H9 (cell line): ENCODE measurements around the gene FN1. TPM values are rescaled to one million over a fixed set of nuclear protein-coding genes. Genes with fewer than 3 reads are reported as not detected.

Source experiments
- DNase-seq: peaks from one replicate; pipeline ENCODE4 v3.0.0-alpha.2; 2017
- H2AFZ ChIP-seq: one replicate; pipeline ENCODE4 v1.6.1; 2013; ENCODE audit warnings: mild to moderate bottlenecking, low read length, control low read depth, moderate library complexity
- H2AK5ac ChIP-seq: 2 replicates; pipeline ENCODE4 v1.6.1; 2013; ENCODE audit warnings: low read length, control low read depth, mixed read lengths; ENCODE audit not compliant: insufficient read length
- H2BK120ac ChIP-seq: one replicate; pipeline ENCODE4 v1.6.1; 2013; ENCODE audit warnings: low read depth, mild to moderate bottlenecking, low read length, control low read depth, inconsistent platforms; ENCODE audit not compliant: poor library complexity, severe bottlenecking
- H2BK12ac ChIP-seq: 2 replicates; pipeline ENCODE4 v1.6.1; 2013; ENCODE audit warnings: low read length, control low read depth, mixed read lengths, low read depth; ENCODE audit not compliant: insufficient read length
- H2BK15ac ChIP-seq: 2 replicates; pipeline ENCODE4 v1.6.1; 2013; ENCODE audit warnings: low read depth, low read length, control low read depth
- H2BK20ac ChIP-seq: one replicate; pipeline ENCODE4 v1.6.1; 2013; ENCODE audit warnings: low read depth, mild to moderate bottlenecking, low read length, control low read depth, inconsistent platforms; ENCODE audit not compliant: poor library complexity, severe bottlenecking
- H2BK5ac ChIP-seq: 2 replicates; pipeline ENCODE4 v1.6.1; 2013; ENCODE audit warnings: low read length, control low read depth, mixed read lengths; ENCODE audit not compliant: insufficient read length
- H3K14ac ChIP-seq: 2 replicates; pipeline ENCODE4 v1.6.1; 2013; ENCODE audit warnings: low read length, control low read depth; ENCODE audit not compliant: insufficient read depth
- H3K18ac ChIP-seq: 2 replicates; pipeline ENCODE4 v1.6.1; 2013; ENCODE audit warnings: low read depth, mild to moderate bottlenecking, mixed read lengths, low read length, control low read depth; ENCODE audit not compliant: insufficient read length
- H3K23ac ChIP-seq: 2 replicates; pipeline ENCODE4 v1.6.1; 2013; ENCODE audit warnings: low read length, control low read depth, mixed read lengths, low read depth; ENCODE audit not compliant: insufficient read length
- H3K23me2 ChIP-seq: 2 replicates; pipeline ENCODE4 v1.6.1; 2013; ENCODE audit warnings: low read depth, mild to moderate bottlenecking, mixed read lengths, low read length, control low read depth; ENCODE audit not compliant: insufficient read length, poor library complexity, severe bottlenecking
- H3K27ac ChIP-seq: 2 replicates; pipeline ENCODE4 v1.5.1; 2013; ENCODE audit warnings: low read length, control low read depth, mixed read lengths, low read depth; ENCODE audit not compliant: insufficient read length
- H3K27me3 ChIP-seq: 2 replicates; pipeline ENCODE4 v1.6.1; 2013; ENCODE audit warnings: low read length, control low read depth, inconsistent platforms; ENCODE audit not compliant: insufficient read depth
- H3K4ac ChIP-seq: 2 replicates; pipeline ENCODE4 v1.6.1; 2013; ENCODE audit warnings: low read depth, mild to moderate bottlenecking, control low read depth, inconsistent platforms, low read length, moderate library complexity
- H3K4me1 ChIP-seq: 2 replicates; pipeline ENCODE4 v1.6.1; 2013; ENCODE audit warnings: low read length, control low read depth, inconsistent platforms; ENCODE audit not compliant: insufficient read depth
- H3K4me2 ChIP-seq: 2 replicates; pipeline ENCODE4 v1.6.1; 2013; ENCODE audit warnings: low read length, control low read depth, mixed read lengths; ENCODE audit not compliant: insufficient read length, insufficient read depth
- H3K56ac ChIP-seq: 2 replicates; pipeline ENCODE4 v1.6.1; 2013; ENCODE audit warnings: low read depth, mild to moderate bottlenecking, mixed read lengths, low read length, control low read depth; ENCODE audit not compliant: insufficient read length
- H3K79me1 ChIP-seq: 2 replicates; pipeline ENCODE4 v1.6.1; 2013; ENCODE audit warnings: low read depth, mild to moderate bottlenecking, moderate library complexity, low read length, control low read depth, inconsistent platforms; ENCODE audit not compliant: insufficient read depth, poor library complexity, severe bottlenecking
- H3K79me2 ChIP-seq: 2 replicates; pipeline ENCODE4 v1.6.1; 2013; ENCODE audit warnings: low read length, control low read depth, inconsistent platforms; ENCODE audit not compliant: insufficient read depth
- H3K9ac ChIP-seq: 2 replicates; pipeline ENCODE4 v1.6.1; 2013; ENCODE audit warnings: low read length, control low read depth, mixed read lengths; ENCODE audit not compliant: insufficient read length; ENCODE audit errors: extremely low read depth
- H3K9me3 ChIP-seq: one replicate; pipeline ENCODE4 v1.6.1; 2013; ENCODE audit warnings: low read depth, low read length, inconsistent platforms; ENCODE audit not compliant: control insufficient read depth
- H3T11ph ChIP-seq: one replicate; pipeline ENCODE4 v1.6.1; 2013; ENCODE audit warnings: mild to moderate bottlenecking, low read length, control low read depth, inconsistent platforms
- H4K20me1 ChIP-seq: one replicate; pipeline ENCODE4 v1.6.1; 2013; ENCODE audit not compliant: control insufficient read depth, insufficient read length, insufficient read depth
- H4K5ac ChIP-seq: 2 replicates; pipeline ENCODE4 v1.6.1; 2013; ENCODE audit warnings: low read depth, mild to moderate bottlenecking, mixed read lengths, low read length, control low read depth; ENCODE audit not compliant: insufficient read length
- H4K8ac ChIP-seq: replicated peaks from 2 replicates; pipeline ENCODE4 v1.6.1; 2013; ENCODE audit warnings: low read length, control low read depth, mixed read lengths, low read depth; ENCODE audit not compliant: insufficient read length
- H4K91ac ChIP-seq: 2 replicates; pipeline ENCODE4 v1.6.1; 2013; ENCODE audit warnings: low read depth, mild to moderate bottlenecking, moderate library complexity, mixed read lengths, low read length, control low read depth; ENCODE audit not compliant: insufficient read length
- H3K27ac Mint-ChIP-seq, 3 experiments: 2 replicates in 2 of 3; 3 replicates in 1 of 3; pipeline ENCODE4 v1.8.0; 2020 to 2021; ENCODE audit warnings: mixed read lengths in 3 of 3, mild to moderate bottlenecking in 1 of 3, moderate library complexity in 1 of 3
- H3K27me3 Mint-ChIP-seq: 2 replicates; pipeline ENCODE4 v1.8.0; 2021; ENCODE audit warnings: low read depth, mild to moderate bottlenecking, moderate library complexity, mixed read lengths
- H3K36me3 Mint-ChIP-seq, 3 experiments: 2 replicates in 2 of 3; 3 replicates in 1 of 3; pipeline ENCODE4 v1.8.0; 2020 to 2021; ENCODE audit warnings: low read depth in 3 of 3, mixed read lengths in 3 of 3; ENCODE audit not compliant: insufficient read depth in 1 of 3
- H3K4me1 Mint-ChIP-seq, 2 experiments: 2 replicates each; pipeline ENCODE4 v1.8.0; 2020; ENCODE audit warnings: mixed read lengths in 2 of 2
- H3K4me3 Mint-ChIP-seq, 2 experiments: 2 replicates in 1 of 2; 3 replicates in 1 of 2; pipeline ENCODE4 v1.8.0; 2020 to 2021; ENCODE audit warnings: mild to moderate bottlenecking in 2 of 2, mixed read lengths in 2 of 2, moderate library complexity in 1 of 2
- H3K9me3 Mint-ChIP-seq, 2 experiments: 2 replicates in 1 of 2; 3 replicates in 1 of 2; pipeline ENCODE4 v1.8.0; 2020; ENCODE audit warnings: mild to moderate bottlenecking in 2 of 2, mixed read lengths in 2 of 2, moderate library complexity in 1 of 2
- WGBS: extraction: QIAGEN DNeasy Blood & Tissue Kit; methylation state at CpG from one replicate; pipeline ENCODE4 v1.1.7; 2013; ENCODE audit warnings: missing lambda C conversion rate, low lambda C conversion rate, mixed read lengths; ENCODE audit not compliant: insufficient read length; ENCODE audit errors: extremely low coverage; 5-methylcytosine and 5-hydroxymethylcytosine counted together
- total RNA-seq: library from RNA; stranded (reverse); gene quantifications from 2 replicates; pipeline ENCODE4 v1.2.1, GENCODE V29; 2021
- TF ChIP-seq, protein P1 (sequence below): fragments of 200-600 bp; sonication (generic); conservative IDR thresholded peaks from 3 replicates; pipeline ENCODE4 v1.8.0; 2021; ENCODE audit warnings: antibody characterized with exemption, mild to moderate bottlenecking

Gene FN1
- total RNA-seq, 1 experiment from 2014 or later = 56.0 TPM

DNA sequence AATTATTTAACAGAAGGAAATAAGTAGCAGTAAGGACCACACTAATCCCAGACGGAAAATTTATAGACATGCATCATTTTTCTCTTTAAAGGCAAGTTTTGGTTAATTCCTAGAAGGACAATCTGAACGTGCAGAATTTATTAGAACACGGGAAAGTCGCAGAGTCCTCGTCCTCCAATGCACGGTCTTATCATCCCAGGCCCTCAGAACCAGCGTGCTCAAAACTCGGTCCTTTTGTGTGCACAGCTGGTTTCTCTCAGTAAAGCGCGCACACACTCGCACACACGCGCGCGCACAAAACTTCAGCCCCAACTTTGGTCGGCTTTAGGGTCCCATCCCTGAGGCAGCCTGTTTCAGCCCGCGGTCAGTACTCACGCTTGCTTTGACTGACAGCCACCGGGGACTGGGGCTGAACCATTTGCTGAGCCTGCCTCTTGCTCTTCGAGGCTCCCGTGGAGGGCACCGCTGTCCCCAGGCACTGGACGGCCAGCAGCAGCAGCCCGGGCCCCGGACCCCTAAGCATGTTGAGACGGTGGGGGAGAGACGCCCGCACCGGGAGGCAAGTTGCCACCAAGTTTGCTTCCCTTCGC lies 493 bp downstream of the FN1 start:
- H3K79me2 ChIP-seq = no peaks in the 10 kb centered on the region
- WGBS = no CpG with 5 or more reads among the region's 31 CpGs
- no peaks in the 10 kb centered on the region for H3K79me1 ChIP-seq
- H2BK12ac ChIP-seq = no peak overlapping the region
- TF ChIP-seq, protein P1, sequence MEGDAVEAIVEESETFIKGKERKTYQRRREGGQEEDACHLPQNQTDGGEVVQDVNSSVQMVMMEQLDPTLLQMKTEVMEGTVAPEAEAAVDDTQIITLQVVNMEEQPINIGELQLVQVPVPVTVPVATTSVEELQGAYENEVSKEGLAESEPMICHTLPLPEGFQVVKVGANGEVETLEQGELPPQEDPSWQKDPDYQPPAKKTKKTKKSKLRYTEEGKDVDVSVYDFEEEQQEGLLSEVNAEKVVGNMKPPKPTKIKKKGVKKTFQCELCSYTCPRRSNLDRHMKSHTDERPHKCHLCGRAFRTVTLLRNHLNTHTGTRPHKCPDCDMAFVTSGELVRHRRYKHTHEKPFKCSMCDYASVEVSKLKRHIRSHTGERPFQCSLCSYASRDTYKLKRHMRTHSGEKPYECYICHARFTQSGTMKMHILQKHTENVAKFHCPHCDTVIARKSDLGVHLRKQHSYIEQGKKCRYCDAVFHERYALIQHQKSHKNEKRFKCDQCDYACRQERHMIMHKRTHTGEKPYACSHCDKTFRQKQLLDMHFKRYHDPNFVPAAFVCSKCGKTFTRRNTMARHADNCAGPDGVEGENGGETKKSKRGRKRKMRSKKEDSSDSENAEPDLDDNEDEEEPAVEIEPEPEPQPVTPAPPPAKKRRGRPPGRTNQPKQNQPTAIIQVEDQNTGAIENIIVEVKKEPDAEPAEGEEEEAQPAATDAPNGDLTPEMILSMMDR = no peak
- no peak overlapping the region for H3K27ac Mint-ChIP-seq
- no peak overlapping the region for H3K56ac ChIP-seq
- no peak overlapping the region for H2BK20ac ChIP-seq
- H3K9me3 Mint-ChIP-seq = no peaks in the 10 kb centered on the region
- H3K4ac ChIP-seq = no peak overlapping the region
- H4K91ac ChIP-seq = no peak overlapping the region
- peaks cover 19 to 22% of the 10 kb centered on the region in 2 experiments for H3K4me1 Mint-ChIP-seq
- H3K27me3 ChIP-seq = no peaks in the 10 kb centered on the region
- peak overlapping the region; percentile 87 to 93 for H3K4me3 Mint-ChIP-seq
- no peak overlapping the region for H3K23ac ChIP-seq
- H4K5ac ChIP-seq = no peak overlapping the region
- peak overlapping the region; percentile 3 for H3K18ac ChIP-seq
- peak overlapping the region; percentile 80 for H3K4me2 ChIP-seq
- no peak overlapping the region; the same call in 1 of the 2 replicates for H3K14ac ChIP-seq
- H3K9ac ChIP-seq = peak overlapping the region; percentile 31
- peaks cover 6% of the 10 kb centered on the region for H3K27me3 Mint-ChIP-seq
- H4K8ac ChIP-seq = no peak overlapping the region
- no peaks in the 10 kb centered on the region for H3K9me3 ChIP-seq
- no peak overlapping the region for H3T11ph ChIP-seq
- no peak overlapping the region for H2AK5ac ChIP-seq
- H3K23me2 ChIP-seq = peaks cover 6% of the 10 kb centered on the region
- H2AFZ ChIP-seq = no peak overlapping the region
- no peak overlapping the region for H3K27ac ChIP-seq
- DNase-seq = peak; percentile 74
- H2BK15ac ChIP-seq = no peak overlapping the region
- H3K36me3 Mint-ChIP-seq = peaks cover 0 to 11% (median 3%) of the 10 kb centered on the region in 3 experiments; a peak in 4 of 7 replicates
- H2BK5ac ChIP-seq = no peak overlapping the region
- H2BK120ac ChIP-seq = no peak overlapping the region
- no peaks in the 10 kb centered on the region for H4K20me1 ChIP-seq
- no peaks in the 10 kb centered on the region for H3K4me1 ChIP-seq
